Fibroblast of the aortic adventitia (primary cell): ENCODE data around the gene HNRNPUL2. TPM values are rescaled to one million over a fixed set of nuclear protein-coding genes. Genes with fewer than 3 reads are reported as not detected.
"Not testable (repeated sequence)": the region's sequence is repeated elsewhere in the genome, so short reads cannot be mapped to it uniquely, and the experiment has no call there.

ENCODE experiments used
- DNase-seq: peaks from one replicate; pipeline ENCODE4 v3.0.0-alpha.2; 2010; ENCODE audit warnings: low read depth
- H3K4me3 ChIP-seq: 2 replicates; pipeline ENCODE4 v1.5.1; 2011; ENCODE audit warnings: low read depth, mild to moderate bottlenecking, control low read depth, low read length, moderate library complexity
- CTCF ChIP-seq: IDR thresholded peaks from 2 replicates; pipeline ENCODE4 v1.5.1; 2011; ENCODE audit warnings: mild to moderate bottlenecking, low read length, control low read depth, inconsistent platforms; ENCODE audit not compliant: insufficient read depth
- total RNA-seq: library from RNA; depleted of rRNA; stranded (reverse); fragments of >200 nt; gene quantifications from 2 replicates; pipeline ENCODE4 v1.2.3, GENCODE V29; 2012; ENCODE audit warnings: low replicate concordance

The HNRNPUL2 gene
- total RNA-seq: 10.4 and 16.7 TPM in 2 replicates

- no peak for TF ChIP-seq CTCF
- peak within 1 kb of the TSS; percentile 98 for H3K4me3 ChIP-seq
Observed at GRCh38 chr11:62727165-62727871, at the start of gene HNRNPUL2. Gene HNRNPUL2, minus strand, starts transcription at chr11:62727457. Its CDS starts 301 bp downstream, at chr11:62727156.

GRCh38 chr11:62775646-62776045 lies 48.4 kb upstream of the HNRNPUL2 start:
- TF ChIP-seq CTCF: no peak
- H3K4me3 ChIP-seq: no peak overlapping the region
- DNase-seq: no peak

More at GRCh38 chr11:62727165-62727871, at the start of gene HNRNPUL2:
- DNase-seq: peak; percentile 99

- no peak for DNase-seq
- no peak for TF ChIP-seq CTCF
- no peak overlapping the region for H3K4me3 ChIP-seq
Observed at GRCh38 chr11:62774407-62774806, 47.1 kb upstream of the HNRNPUL2 start.

- H3K4me3 ChIP-seq: peak within 1 kb of the TSS; percentile 84
- peak; percentile 96 for DNase-seq
- TF ChIP-seq CTCF: no peak
Observed at GRCh38 chr11:62771144-62772021, 44.1 kb upstream of the HNRNPUL2 start, which contains the start of gene TAF6L. Gene TAF6L, plus strand, starts transcription at chr11:62771396. Its CDS starts 4,388 bp downstream, at chr11:62775784.

GRCh38 chr11:62770778-62771143 lies 43.5 kb upstream of the HNRNPUL2 start:
- H3K4me3 ChIP-seq: peak overlapping the region; percentile 84
- no peak for TF ChIP-seq CTCF
- no peak for DNase-seq

- DNase-seq: not testable (repeated sequence)
- peak overlapping the region; percentile 31 for H3K4me3 ChIP-seq
Observed at GRCh38 chr11:62760867-62761227, 33.6 kb upstream of the HNRNPUL2 start.
